ENCODE data around the gene SHISA9. TPM values are rescaled to one million over a fixed set of nuclear protein-coding genes. Genes with fewer than 3 reads are reported as not detected.

The SHISA9 gene
- total and polyA plus RNA-seq, 7 donors = under 0.01 to 8.6 (median 3.1) TPM

- no peak for DNase-seq
- no peak overlapping the region for H3K4me3 ChIP-seq
- H3K36me3 ChIP-seq = no peaks in the 10 kb centered on the region
- intact Hi-C loops (cut with DNase I) = no loop called here
- no peak for TF ChIP-seq EP300 (IDR thresholded peaks at IDR 0.05)
- H3K4me1 ChIP-seq = no peaks in the 10 kb centered on the region
- 63 to 71% methylated on average over 3 of the region's 3 CpGs for WGBS, 2 donors
- H3K9me3 ChIP-seq = no peaks in the 10 kb centered on the region
- H3K27ac ChIP-seq = no peak overlapping the region
- H3K27me3 ChIP-seq = no peaks in the 10 kb centered on the region
Measured at GRCh38 chr16:13176711-13177110, 275.3 kb downstream of the SHISA9 start.

- no peaks in the 10 kb centered on the region for H3K27me3 ChIP-seq
- 18 to 46% methylated on average over 8 of the region's 8 CpGs for WGBS, 2 donors
- no peak overlapping the region for H3K4me3 ChIP-seq
- intact Hi-C loops (cut with DNase I) = no loop called here
- H3K9me3 ChIP-seq = no peaks in the 10 kb centered on the region
- no peaks in the 10 kb centered on the region for H3K36me3 ChIP-seq
- H3K27ac ChIP-seq = no peak overlapping the region
- no peaks in the 10 kb centered on the region for H3K4me1 ChIP-seq
- no peak for TF ChIP-seq POLR2AphosphoS5 (IDR thresholded peaks at IDR 0.05)
- no peak for TF ChIP-seq EP300 (IDR thresholded peaks at IDR 0.05)
- no peak for TF ChIP-seq POLR2A (IDR thresholded peaks at IDR 0.05)
- no peak for TF ChIP-seq CTCF (IDR thresholded peaks at IDR 0.05)
- DNase-seq = no peak
Measured at GRCh38 chr16:13178318-13178717, 276.9 kb downstream of the SHISA9 start.

- H3K27me3 ChIP-seq = no peaks in the 10 kb centered on the region
- H3K4me1 ChIP-seq = no peaks in the 10 kb centered on the region
- no peaks in the 10 kb centered on the region for H3K36me3 ChIP-seq
- 65 to 73% methylated on average over 3 of the region's 3 CpGs for whole genome bisulfite sequencing, 2 donors
- H3K9me3 ChIP-seq = no peaks in the 10 kb centered on the region
- no peak overlapping the region for H3K4me3 ChIP-seq
- no peak for TF ChIP-seq EP300 (IDR thresholded peaks at IDR 0.05)
- no peak for TF ChIP-seq CTCF (IDR thresholded peaks at IDR 0.05)
- no peak for TF ChIP-seq POLR2A (IDR thresholded peaks at IDR 0.05)
- no peak for TF ChIP-seq POLR2AphosphoS5 (IDR thresholded peaks at IDR 0.05)
- DNase-seq = no peak
- H3K27ac ChIP-seq = no peak overlapping the region
- intact Hi-C loops (cut with DNase I) = no loop called here
Measured at GRCh38 chr16:13181432-13181831, 280.0 kb downstream of the SHISA9 start.

GRCh38 chr16:13186813-13187212, 285.4 kb downstream of the SHISA9 start:
- intact Hi-C loops (cut with DNase I) = no loop called here
- no peak overlapping the region for H3K4me3 ChIP-seq
- H3K27me3 ChIP-seq = no peaks in the 10 kb centered on the region
- 41 to 50% methylated on average over 5 of the region's 5 CpGs for WGBS, 2 donors
- no peaks in the 10 kb centered on the region for H3K4me1 ChIP-seq
- no peak overlapping the region for H3K27ac ChIP-seq
- TF ChIP-seq CTCF (IDR thresholded peaks at IDR 0.05) = no peak
- TF ChIP-seq POLR2AphosphoS5 (IDR thresholded peaks at IDR 0.05) = no peak
- no peak for TF ChIP-seq EP300 (IDR thresholded peaks at IDR 0.05)
- TF ChIP-seq POLR2A (IDR thresholded peaks at IDR 0.05) = no peak
- H3K36me3 ChIP-seq = no peaks in the 10 kb centered on the region
- no peak for DNase-seq
- H3K9me3 ChIP-seq = no peaks in the 10 kb centered on the region

GRCh38 chr16:13189250-13189649, 287.9 kb downstream of the SHISA9 start:
- TF ChIP-seq CTCF (IDR thresholded peaks at IDR 0.05) = no peak
- intact Hi-C loops (cut with DNase I) = no loop called here
- 82 to 85% methylated on average over 7 of the region's 7 CpGs for WGBS, 2 donors
- Histone ChIP-seq H3K27ac (no peak overlapping the region), H3K4me3 (no peak overlapping the region), H3K27me3 (no peaks in the 10 kb centered on the region), H3K36me3 (no peaks in the 10 kb centered on the region), H3K9me3 (no peaks in the 10 kb centered on the region), H3K4me1 (no peaks in the 10 kb centered on the region)
- no peak for DNase-seq
